D721Med (cell line): ENCODE data around the gene ZNF469.

Source experiments
- DNase-seq: peaks from one replicate; pipeline ENCODE4 v3.0.0; 2011; ENCODE audit warnings: low spot score; ENCODE audit not compliant: insufficient read length
- FAIRE-seq: peaks from 2 replicates; lab custom pipeline; 2011; peaks lifted over from hg19 to GRCh38; lab: Jason Lieb, UNC
- TF ChIP-seq, protein P1 (sequence below): IDR thresholded peaks from 2 replicates; pipeline ENCODE4 v1.5.1; 2012; ENCODE audit warnings: mild to moderate bottlenecking, control low read depth; ENCODE audit not compliant: insufficient read depth; ENCODE audit errors: missing control alignments

The ZNF469 gene

DNA sequence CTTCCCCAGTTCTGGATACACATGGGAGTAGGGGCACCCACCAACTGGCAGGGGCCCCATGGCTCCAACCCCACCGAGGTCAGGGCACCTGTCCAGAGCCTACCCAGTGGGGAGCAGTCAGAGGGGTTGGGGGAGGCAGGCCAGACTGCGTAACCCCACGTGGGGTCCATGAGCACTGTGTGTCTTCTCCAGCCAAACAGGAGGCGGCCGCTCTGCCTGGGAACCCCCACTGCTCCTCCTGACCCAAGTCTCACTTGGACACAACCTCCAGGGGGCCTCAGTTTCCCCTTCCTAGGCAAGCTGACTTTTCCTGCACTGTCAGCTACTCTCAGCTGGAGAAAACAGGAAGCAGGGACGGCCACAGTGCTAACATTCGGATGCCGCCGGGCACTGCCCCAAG, 7.5 kb downstream of the ZNF469 start:
- no peak for FAIRE-seq
- DNase-seq = no peak
- TF ChIP-seq, protein P1, sequence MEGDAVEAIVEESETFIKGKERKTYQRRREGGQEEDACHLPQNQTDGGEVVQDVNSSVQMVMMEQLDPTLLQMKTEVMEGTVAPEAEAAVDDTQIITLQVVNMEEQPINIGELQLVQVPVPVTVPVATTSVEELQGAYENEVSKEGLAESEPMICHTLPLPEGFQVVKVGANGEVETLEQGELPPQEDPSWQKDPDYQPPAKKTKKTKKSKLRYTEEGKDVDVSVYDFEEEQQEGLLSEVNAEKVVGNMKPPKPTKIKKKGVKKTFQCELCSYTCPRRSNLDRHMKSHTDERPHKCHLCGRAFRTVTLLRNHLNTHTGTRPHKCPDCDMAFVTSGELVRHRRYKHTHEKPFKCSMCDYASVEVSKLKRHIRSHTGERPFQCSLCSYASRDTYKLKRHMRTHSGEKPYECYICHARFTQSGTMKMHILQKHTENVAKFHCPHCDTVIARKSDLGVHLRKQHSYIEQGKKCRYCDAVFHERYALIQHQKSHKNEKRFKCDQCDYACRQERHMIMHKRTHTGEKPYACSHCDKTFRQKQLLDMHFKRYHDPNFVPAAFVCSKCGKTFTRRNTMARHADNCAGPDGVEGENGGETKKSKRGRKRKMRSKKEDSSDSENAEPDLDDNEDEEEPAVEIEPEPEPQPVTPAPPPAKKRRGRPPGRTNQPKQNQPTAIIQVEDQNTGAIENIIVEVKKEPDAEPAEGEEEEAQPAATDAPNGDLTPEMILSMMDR = no peak

DNA sequence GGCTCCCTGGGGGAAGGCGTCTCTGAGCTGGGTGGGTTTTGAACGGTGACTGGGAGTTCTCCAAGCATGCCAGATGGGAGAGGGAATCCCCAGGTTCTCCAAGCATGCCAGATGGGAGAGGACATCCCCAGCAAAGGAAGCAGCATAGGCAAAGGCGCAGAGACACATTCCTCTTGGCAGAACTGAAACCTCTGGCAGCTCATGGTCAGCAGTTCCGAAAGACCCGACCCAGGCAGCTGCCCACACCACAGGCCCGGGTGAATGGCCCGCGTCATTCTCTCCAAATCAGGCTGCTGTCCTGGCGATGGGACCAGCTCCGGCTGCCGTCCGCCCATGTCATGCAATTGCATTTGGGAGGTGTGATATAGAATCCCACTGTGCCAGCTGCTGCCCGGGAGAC, 8.0 kb downstream of the ZNF469 start:
- TF ChIP-seq, protein P1 = no peak
- FAIRE-seq (no peak), DNase-seq (no peak)

DNA sequence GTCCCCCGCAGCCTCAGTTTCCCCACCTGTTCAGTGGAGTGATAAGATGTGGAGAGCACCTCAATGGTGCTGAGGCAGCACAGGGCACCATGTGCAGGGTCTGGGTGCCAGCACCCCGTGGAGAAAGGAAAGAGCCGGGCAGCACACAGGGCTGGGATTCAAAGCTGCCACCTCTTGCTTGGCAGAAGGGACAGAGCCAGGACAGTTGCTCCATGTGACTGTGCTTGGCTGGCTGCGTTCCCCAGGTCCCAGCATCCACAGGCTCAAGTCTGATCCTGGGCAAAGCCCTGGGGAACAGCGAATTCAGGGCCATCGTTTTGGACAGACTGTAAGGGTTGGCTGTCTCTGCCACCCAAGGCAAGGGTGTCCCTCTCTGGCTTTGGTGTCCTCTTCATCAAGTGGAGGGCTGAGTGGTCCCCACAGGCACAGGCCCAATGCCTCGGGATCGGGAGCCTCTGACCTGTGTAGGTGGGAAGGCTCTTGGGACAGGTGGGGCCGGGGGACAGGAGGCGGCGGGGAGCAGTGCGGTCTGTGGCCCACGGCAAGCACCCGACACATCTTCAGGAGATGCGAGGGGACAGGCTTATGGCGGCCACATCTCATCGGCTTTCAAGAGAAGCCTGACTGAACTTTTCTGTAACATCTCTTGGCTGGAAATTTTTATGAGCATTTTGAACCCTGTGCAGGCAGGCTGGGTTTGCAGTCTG, 8.5 kb downstream of the ZNF469 start:
- FAIRE-seq (no peak), DNase-seq (no peak)
- TF ChIP-seq, protein P1 = no peak

DNA sequence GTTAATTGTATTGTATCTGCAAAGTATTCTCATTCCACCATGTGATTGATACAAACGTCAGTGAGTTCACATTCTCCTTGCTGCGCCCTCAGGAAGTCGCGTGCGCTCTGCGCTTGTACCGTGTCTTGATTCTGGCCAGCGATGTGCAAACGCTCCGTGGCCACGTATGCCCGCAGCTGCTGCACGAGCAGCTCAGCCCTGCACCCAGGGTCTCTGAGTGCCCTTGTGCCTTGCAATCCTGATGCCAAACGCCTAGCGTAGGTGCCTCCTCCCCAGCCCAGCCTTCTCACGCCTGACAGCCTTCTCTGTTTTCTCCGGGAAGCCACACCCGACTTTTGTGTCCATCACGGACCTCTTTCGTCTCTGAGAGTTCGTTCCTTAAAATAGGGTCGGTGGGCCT, 9.4 kb downstream of the ZNF469 start:
- no peak for DNase-seq
- FAIRE-seq = no peak
- TF ChIP-seq, protein P1 = no peak

DNA sequence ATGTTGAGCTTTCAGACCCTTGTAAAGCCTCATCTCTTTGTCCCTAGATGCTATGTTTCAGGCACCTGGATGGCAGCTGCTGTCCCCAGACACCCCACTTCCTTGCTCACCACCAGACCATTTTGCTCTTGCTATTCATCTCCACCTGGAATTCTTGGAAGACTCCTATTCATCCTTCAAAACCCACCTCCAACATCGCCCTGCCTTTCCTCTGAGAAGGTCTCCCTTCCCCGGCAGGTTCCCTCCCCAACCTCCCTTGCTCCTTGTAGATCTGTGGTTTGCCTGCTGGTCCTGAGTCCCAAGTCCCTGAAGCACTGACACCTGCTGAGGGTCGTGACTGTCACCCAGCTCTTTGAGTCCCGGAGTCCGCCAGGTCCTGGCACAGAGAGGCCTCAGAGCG, 9.9 kb downstream of the ZNF469 start:
- TF ChIP-seq, protein P1 = no peak
- FAIRE-seq (no peak), DNase-seq (no peak)

DNA sequence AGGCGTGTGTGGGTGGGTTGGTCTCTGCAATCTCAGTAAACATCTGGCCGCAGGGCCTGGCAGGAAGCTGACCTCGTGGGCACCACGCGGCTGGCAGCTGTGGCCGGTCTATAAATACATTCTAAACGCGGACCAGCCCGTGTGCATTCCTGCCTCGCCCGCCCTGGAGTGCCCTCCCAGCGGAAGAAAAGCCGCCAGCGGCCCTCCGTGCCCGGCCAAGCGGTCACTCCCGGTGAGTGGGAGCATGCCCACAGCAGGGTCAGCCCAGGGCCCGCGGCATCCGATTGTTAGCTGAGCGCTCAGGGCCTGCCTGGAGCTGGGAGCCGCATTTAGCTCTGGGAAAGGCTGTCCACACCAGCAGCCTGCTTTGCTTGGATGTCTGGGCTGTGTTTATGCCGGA, 10.3 kb downstream of the ZNF469 start:
- TF ChIP-seq, protein P1 = no peak
- DNase-seq (no peak), FAIRE-seq (no peak)

DNA sequence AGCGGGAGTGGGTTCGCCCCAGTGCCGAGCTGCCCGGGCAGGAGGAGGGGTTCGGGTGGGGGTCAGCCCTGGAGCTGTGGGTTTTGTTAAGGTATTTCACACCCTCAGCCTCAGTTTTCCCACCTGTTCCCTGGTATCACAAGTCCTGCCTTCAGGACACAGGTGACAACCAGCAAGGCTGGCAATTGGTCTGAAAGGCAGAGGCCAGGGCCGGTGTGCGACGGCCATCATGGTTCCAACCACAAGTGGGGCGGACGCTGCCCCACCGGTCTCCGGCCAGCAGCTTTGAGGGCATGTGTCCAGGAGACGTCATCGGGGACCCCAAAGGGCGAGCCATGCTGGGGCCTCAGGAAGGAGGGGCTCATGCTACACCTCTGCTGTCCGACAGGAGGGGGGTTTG, 10.8 kb downstream of the ZNF469 start:
- no peak for FAIRE-seq
- no peak for DNase-seq
- TF ChIP-seq, protein P1 = no peak
